Ramos (cell line): ENCODE results near the gene ANKRD44.

Source experiments
- in situ Hi-C: fragments of 300-500 bp; cut with MboI; formaldehyde crosslinking; loops from one replicate; pipeline ENCODE4 v1.14.3; 2022; ENCODE audit warnings: low sequenced_read_pairs; ENCODE audit not compliant: unreplicated experiment

ANKRD44 gene

GRCh38 chr2:196989496-196989895, 321.1 kb downstream of the ANKRD44 start:
- in situ Hi-C loops, result no loop called here

GRCh38 chr2:196988639-196989038, 321.9 kb downstream of the ANKRD44 start:
- in situ Hi-C loops, result no loop called here

- in situ Hi-C loops, result no loop called here
Observed at GRCh38 chr2:196987649-196988364, 322.8 kb downstream of the ANKRD44 start.

- in situ Hi-C loops, result no loop called here
Observed at GRCh38 chr2:196987298-196987648, 323.3 kb downstream of the ANKRD44 start.

GRCh38 chr2:196985511-196986183, 324.9 kb downstream of the ANKRD44 start:
- in situ Hi-C loops, result no loop called here

- in situ Hi-C loops, result no loop called here
Observed at GRCh38 chr2:196984903-196985302, 325.7 kb downstream of the ANKRD44 start.

GRCh38 chr2:196983934-196984333, 326.6 kb downstream of the ANKRD44 start:
- in situ Hi-C loops, result no loop called here

- in situ Hi-C loops, result no loop called here
Observed at GRCh38 chr2:196980473-196980872, 330.1 kb downstream of the ANKRD44 start.

GRCh38 chr2:196980001-196980400, 330.6 kb downstream of the ANKRD44 start:
- in situ Hi-C loops, result no loop called here

- in situ Hi-C loops, result no loop called here
Observed at GRCh38 chr2:196977507-196977906, 333.1 kb downstream of the ANKRD44 start.

GRCh38 chr2:196974970-196975369, 335.6 kb downstream of the ANKRD44 start:
- in situ Hi-C loops, result no loop called here

- in situ Hi-C loops, result no loop called here
Observed at GRCh38 chr2:196971574-196972279, 338.9 kb downstream of the ANKRD44 start.

- in situ Hi-C loops, result no loop called here
Observed at GRCh38 chr2:196970099-196970498, 340.5 kb downstream of the ANKRD44 start.

- in situ Hi-C loops, result no loop called here
Observed at GRCh38 chr2:196968516-196968915, 342.1 kb downstream of the ANKRD44 start.

GRCh38 chr2:196967775-196968174, 342.8 kb downstream of the ANKRD44 start:
- in situ Hi-C loops, result no loop called here

- in situ Hi-C loops, result no loop called here
Observed at GRCh38 chr2:196967116-196967515, 343.5 kb downstream of the ANKRD44 start.

GRCh38 chr2:196966061-196966460, 344.5 kb downstream of the ANKRD44 start:
- in situ Hi-C loops, result no loop called here

GRCh38 chr2:196965651-196966050, 344.9 kb downstream of the ANKRD44 start:
- in situ Hi-C loops, result no loop called here

GRCh38 chr2:196963961-196964360, 346.6 kb downstream of the ANKRD44 start:
- in situ Hi-C loops, result no loop called here

GRCh38 chr2:196963043-196963442, 347.5 kb downstream of the ANKRD44 start:
- in situ Hi-C loops, result no loop called here

- in situ Hi-C loops, result no loop called here
Observed at GRCh38 chr2:196962325-196962724, 348.3 kb downstream of the ANKRD44 start.
